ENCODE measurements around the gene GPR89B. TPM values are rescaled to one million over a fixed set of nuclear protein-coding genes. Genes with fewer than 3 reads are reported as not detected.
A peak's percentile ranks its signal among the peaks of the same experiment; 100 is the strongest.

Gene GPR89B
- total and polyA plus RNA-seq, 2 donors (not counting 3 experiments of a cell fraction or from before 2014, with no cell fraction given), result 9.8 to 20.0 TPM

DNA sequence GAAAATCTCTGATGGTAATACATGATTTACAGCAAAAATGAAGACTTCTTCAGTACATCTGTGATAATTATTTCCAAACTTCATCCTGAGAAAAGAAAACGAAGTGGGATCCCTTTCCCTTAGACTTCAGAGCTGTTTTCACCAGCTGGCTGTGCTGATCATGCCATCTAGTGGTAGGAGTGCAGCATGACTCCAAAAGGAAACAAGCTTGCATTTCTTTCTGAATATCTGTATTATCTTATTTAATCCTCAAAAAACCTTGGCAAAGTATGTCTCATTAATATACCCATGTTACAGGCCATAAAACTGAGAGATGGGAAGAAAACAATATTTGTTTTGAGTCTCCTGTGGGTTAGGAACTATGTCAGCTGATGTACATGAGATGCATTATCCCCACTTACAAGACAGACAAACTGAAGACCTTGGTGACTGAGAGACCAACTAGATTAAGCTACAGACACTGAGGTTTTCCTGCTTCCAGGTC, 35.4 kb upstream of the GPR89B start:
- no TSS peak for BruUV-seq (replicated peaks)
- Histone ChIP-seq H3K36me3 (ENCODE audit: control insufficient read depth in 2 of 2, extremely low read depth in 1 of 2, insufficient read depth in 2 of 2, low read length in 2 of 2) (no peaks in the 10 kb centered on the region), H3K9me3 (replicated peaks; ENCODE audit: control insufficient read depth, insufficient read depth, low read length) (no peaks in the 10 kb centered on the region), H3K9me1 (replicated peaks; ENCODE audit: control insufficient read depth, extremely low read depth, insufficient read depth, low read length) (no peaks in the 10 kb centered on the region), H3K27me3 (ENCODE audit: control insufficient read depth in 2 of 2, insufficient read depth in 2 of 2, low read length in 2 of 2) (no peaks in the 10 kb centered on the region), H3K9ac (replicated peaks; ENCODE audit: extremely low read depth, insufficient read depth, low read length) (no peak overlapping the region), H2AFZ (ENCODE audit: low read depth, low read length) (no peak overlapping the region), H3K4me3 (replicated peaks in 1 of 3; ENCODE audit: insufficient read depth in 1 of 3, low read depth in 1 of 3, low read length in 3 of 3) (no peak overlapping the region), H3K4me1 (ENCODE audit: control insufficient read depth, extremely low read depth, insufficient read depth, low read length) (no peaks in the 10 kb centered on the region), H3K27ac (ENCODE audit: insufficient read depth, low read depth, low read length) (no peak overlapping the region), H4K20me1 (replicated peaks; ENCODE audit: control insufficient read depth, extremely low read depth, insufficient read depth, low read length) (no peaks in the 10 kb centered on the region), H3K79me2 (ENCODE audit: control insufficient read depth, insufficient read depth, low read length) (no peaks in the 10 kb centered on the region), H3K4me2 (ENCODE audit: insufficient read depth, low read length) (no peak overlapping the region)
- TF ChIP-seq, protein P1, sequence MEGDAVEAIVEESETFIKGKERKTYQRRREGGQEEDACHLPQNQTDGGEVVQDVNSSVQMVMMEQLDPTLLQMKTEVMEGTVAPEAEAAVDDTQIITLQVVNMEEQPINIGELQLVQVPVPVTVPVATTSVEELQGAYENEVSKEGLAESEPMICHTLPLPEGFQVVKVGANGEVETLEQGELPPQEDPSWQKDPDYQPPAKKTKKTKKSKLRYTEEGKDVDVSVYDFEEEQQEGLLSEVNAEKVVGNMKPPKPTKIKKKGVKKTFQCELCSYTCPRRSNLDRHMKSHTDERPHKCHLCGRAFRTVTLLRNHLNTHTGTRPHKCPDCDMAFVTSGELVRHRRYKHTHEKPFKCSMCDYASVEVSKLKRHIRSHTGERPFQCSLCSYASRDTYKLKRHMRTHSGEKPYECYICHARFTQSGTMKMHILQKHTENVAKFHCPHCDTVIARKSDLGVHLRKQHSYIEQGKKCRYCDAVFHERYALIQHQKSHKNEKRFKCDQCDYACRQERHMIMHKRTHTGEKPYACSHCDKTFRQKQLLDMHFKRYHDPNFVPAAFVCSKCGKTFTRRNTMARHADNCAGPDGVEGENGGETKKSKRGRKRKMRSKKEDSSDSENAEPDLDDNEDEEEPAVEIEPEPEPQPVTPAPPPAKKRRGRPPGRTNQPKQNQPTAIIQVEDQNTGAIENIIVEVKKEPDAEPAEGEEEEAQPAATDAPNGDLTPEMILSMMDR (IDR thresholded peaks at IDR 0.05; ENCODE audit: extremely low read depth in 1 of 2, insufficient read depth in 1 of 2, low read depth in 1 of 2, low read length in 2 of 2), result peak; percentile 82 to 91
- TF ChIP-seq JUN (IDR thresholded peaks at IDR 0.05; ENCODE audit: borderline replicate concordance, insufficient read depth, insufficient read length, low read depth), result no peak
- intact Hi-C loops (cut with micrococcal nuclease) (loop anchor here (1.0 kb wide), 4 partner anchors 252 to 619 kb away; no protein-coding TSS in a partner anchor), dilution Hi-C loops (cut with MboI; ENCODE audit: extremely low pct_ligation_motif_present, low sequenced_read_pairs) (no loop called here)
- FAIRE-seq (peak; percentile 92), DNase-seq (ENCODE audit: low read depth, low spot score) (peak; percentile 59)
- POLR2A ChIA-PET, result no interaction called here
- CTCF ChIA-PET, result interaction anchor here (0.6 to 6.3 kb wide), 87 partner anchors 9 to 621 kb away, joined by 3 to 273 read pairs (median 5); partner anchors contain the start of genes ACP6, BCL9, GJA5 and GJA8

DNA sequence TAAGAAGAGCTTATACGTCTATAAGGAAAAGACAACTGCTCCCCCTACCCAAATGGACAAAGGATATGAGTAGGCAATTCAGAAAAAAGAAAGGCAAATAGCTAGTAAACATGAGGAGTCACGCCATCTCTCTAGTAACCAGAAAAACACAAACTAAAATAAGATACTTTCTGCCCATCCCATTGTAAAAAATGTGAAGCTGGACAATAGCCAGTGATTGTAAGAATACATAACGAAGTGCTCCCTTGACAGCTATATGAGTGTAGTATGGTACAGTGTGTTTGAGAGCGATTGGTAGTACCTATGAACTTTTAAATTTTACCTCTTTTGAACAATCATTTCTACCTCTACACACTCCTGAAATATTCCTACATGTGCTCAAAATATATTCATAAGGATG, 33.1 kb upstream of the GPR89B start:
- no peaks in the 10 kb centered on the region for H4K20me1 ChIP-seq (replicated peaks; ENCODE audit: control insufficient read depth, extremely low read depth, insufficient read depth, low read length)
- TF ChIP-seq GATA2 (IDR thresholded peaks at IDR 0.05; ENCODE audit: insufficient read depth, insufficient read length, low read depth, low read length), result no peak
- TF ChIP-seq, protein P2, sequence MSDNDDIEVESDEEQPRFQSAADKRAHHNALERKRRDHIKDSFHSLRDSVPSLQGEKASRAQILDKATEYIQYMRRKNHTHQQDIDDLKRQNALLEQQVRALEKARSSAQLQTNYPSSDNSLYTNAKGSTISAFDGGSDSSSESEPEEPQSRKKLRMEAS (IDR thresholded peaks at IDR 0.05; ENCODE audit: insufficient read depth, insufficient read length), result no peak
- no peak for TF ChIP-seq POLR2A (IDR thresholded peaks at IDR 0.05; ENCODE audit: low read depth, low read length)
- TF ChIP-seq, protein P1 (IDR thresholded peaks at IDR 0.05; ENCODE audit: extremely low read depth in 1 of 2, insufficient read depth in 1 of 2, low read depth in 1 of 2, low read length in 2 of 2), result no peak
- no peaks in the 10 kb centered on the region for H3K4me1 ChIP-seq (ENCODE audit: control insufficient read depth, extremely low read depth, insufficient read depth, low read length)
- H3K79me2 ChIP-seq (ENCODE audit: control insufficient read depth, insufficient read depth, low read length), result no peaks in the 10 kb centered on the region
- no peak overlapping the region for H2AFZ ChIP-seq (ENCODE audit: low read depth, low read length)
- intact Hi-C loops (cut with micrococcal nuclease), result no loop called here
- no peaks in the 10 kb centered on the region for H3K9me3 ChIP-seq (replicated peaks; ENCODE audit: control insufficient read depth, insufficient read depth, low read length)
- no peak overlapping the region for H3K27ac ChIP-seq (ENCODE audit: insufficient read depth, low read depth, low read length)
- no peaks in the 10 kb centered on the region for H3K36me3 ChIP-seq (ENCODE audit: control insufficient read depth in 2 of 2, extremely low read depth in 1 of 2, insufficient read depth in 2 of 2, low read length in 2 of 2)
- H3K27me3 ChIP-seq (ENCODE audit: control insufficient read depth in 2 of 2, insufficient read depth in 2 of 2, low read length in 2 of 2), result peaks cover 0 to 8% of the 10 kb centered on the region in 2 experiments
- ChIA-PET CTCF (interaction anchor here (0.8 kb wide), 1 partner anchor 399 kb away, joined by 3 read pairs; no protein-coding TSS in a partner anchor), POLR2A (no interaction called here)
- no peak for DNase-seq (ENCODE audit: low read depth, low spot score)
- H3K4me3 ChIP-seq (replicated peaks in 1 of 3; ENCODE audit: insufficient read depth in 1 of 3, low read depth in 1 of 3, low read length in 3 of 3), result no peak overlapping the region
- no peak overlapping the region for H3K4me2 ChIP-seq (ENCODE audit: insufficient read depth, low read length)
- dilution Hi-C loops (cut with MboI; ENCODE audit: extremely low pct_ligation_motif_present, low sequenced_read_pairs), result no loop called here
- no peak overlapping the region for H3K9ac ChIP-seq (replicated peaks; ENCODE audit: extremely low read depth, insufficient read depth, low read length)
- BruUV-seq (replicated peaks), result no TSS peak
- H3K9me1 ChIP-seq (replicated peaks; ENCODE audit: control insufficient read depth, extremely low read depth, insufficient read depth, low read length), result no peaks in the 10 kb centered on the region
- FAIRE-seq, result no peak

Data from endothelial cell of umbilical vein (primary cell).